GM23338 (cell line): ENCODE results near the gene ENDOU. TPM values are rescaled to one million over a fixed set of nuclear protein-coding genes. Genes with fewer than 3 reads are reported as not detected.

Experiments
- ATAC-seq: fragments of 200-7000 bp; cut with Tn5 transposase; 3 replicates; pipeline ENCODE4 v1.9.1; 2020
- DNase-seq: peaks from one replicate; pipeline ENCODE4 v3.0.0-alpha.2; 2015; ENCODE audit warnings: low spot score
- H2AFZ ChIP-seq: fragments of 200-600 bp; sonication (generic); 2 replicates; pipeline ENCODE4 v1.8.0; 2016; ENCODE audit warnings: antibody characterized with exemption, mild to moderate bottlenecking, moderate library complexity
- H3F3A ChIP-seq: fragments of 200-600 bp; sonication (generic); replicated peaks from 2 replicates; pipeline ENCODE4 v1.8.0; 2017; ENCODE audit warnings: antibody characterized with exemption, mixed run types, low read depth
- H3K27ac ChIP-seq: fragments of 200-600 bp; sonication (generic); 2 replicates; pipeline ENCODE4 v1.6.1; 2016; ENCODE audit warnings: low read depth
- H3K27me3 ChIP-seq: fragments of 200-600 bp; sonication (generic); 2 replicates; pipeline ENCODE4 v1.8.0; 2016; ENCODE audit warnings: mild to moderate bottlenecking, mixed run types, moderate library complexity; ENCODE audit not compliant: insufficient read depth
- H3K36me3 ChIP-seq: fragments of 200-600 bp; sonication (generic); 2 replicates; pipeline ENCODE4 v1.8.0; 2016; ENCODE audit warnings: mild to moderate bottlenecking; ENCODE audit not compliant: insufficient read depth
- H3K4me1 ChIP-seq: fragments of 200-600 bp; sonication (generic); 2 replicates; pipeline ENCODE4 v1.8.0; 2016; ENCODE audit warnings: mild to moderate bottlenecking, moderate library complexity; ENCODE audit not compliant: insufficient read depth
- H3K4me2 ChIP-seq: fragments of 200-600 bp; sonication (generic); 2 replicates; pipeline ENCODE4 v1.7.1; 2017; ENCODE audit warnings: mixed run types
- H3K4me3 ChIP-seq: fragments of 200-600 bp; sonication (generic); 2 replicates; pipeline ENCODE4 v1.6.1; 2016; ENCODE audit warnings: mixed run types
- H3K79me2 ChIP-seq: fragments of 200-600 bp; sonication (generic); replicated peaks from 2 replicates; pipeline ENCODE4 v1.8.0; 2017; ENCODE audit warnings: mild to moderate bottlenecking; ENCODE audit not compliant: insufficient read depth
- H3K9me2 ChIP-seq: fragments of 200-600 bp; sonication (generic); 2 replicates; pipeline ENCODE4 v1.8.0; 2017; ENCODE audit not compliant: insufficient read depth
- H4K20me1 ChIP-seq: fragments of 200-600 bp; sonication (generic); replicated peaks from 2 replicates; pipeline ENCODE4 v1.8.0; 2017; ENCODE audit warnings: mild to moderate bottlenecking; ENCODE audit not compliant: insufficient read depth
- H3K27ac Mint-ChIP-seq: 2 replicates; pipeline ENCODE4 v1.8.0; 2020; ENCODE audit warnings: inconsistent platforms, mild to moderate bottlenecking, moderate library complexity, mixed read lengths
- H3K27me3 Mint-ChIP-seq: 3 replicates; pipeline ENCODE4 v1.8.0; 2022; ENCODE audit warnings: low read depth, mild to moderate bottlenecking, moderate library complexity, mixed read lengths, inconsistent platforms; ENCODE audit not compliant: insufficient read depth, poor library complexity
- H3K36me3 Mint-ChIP-seq: 3 replicates; pipeline ENCODE4 v1.8.0; 2021; ENCODE audit warnings: low read depth, mild to moderate bottlenecking, inconsistent platforms, moderate library complexity, mixed read lengths
- H3K4me1 Mint-ChIP-seq: 3 replicates; pipeline ENCODE4 v1.8.0; 2020; ENCODE audit warnings: mild to moderate bottlenecking, inconsistent platforms, mixed read lengths
- H3K4me3 Mint-ChIP-seq: 3 replicates; pipeline ENCODE4 v1.8.0; 2021; ENCODE audit warnings: moderate library complexity, mild to moderate bottlenecking, inconsistent platforms, mixed read lengths
- H3K9me3 Mint-ChIP-seq: 3 replicates; pipeline ENCODE4 v1.8.0; 2020; ENCODE audit warnings: moderate library complexity, mild to moderate bottlenecking, inconsistent platforms, mixed read lengths
- CREB1 ChIP-seq: fragments of 250-450 bp; sonication (Bioruptor Pico); IDR thresholded peaks from 2 replicates; pipeline ENCODE4 v1.5.0; 2020; ENCODE audit warnings: low read depth, mild to moderate bottlenecking, moderate library complexity
- CTCF ChIP-seq, 2 experiments: fragments of 200-600 bp in 1 of 2; sonication (generic) in 1 of 2; conservative IDR thresholded peaks; 2 replicates each; pipeline versions ENCODE4 v1.5.1 to v1.6.1; 2016 to 2017; ENCODE audit warnings: antibody characterized with exemption in 2 of 2, low read depth in 2 of 2, mild to moderate bottlenecking in 2 of 2, moderate library complexity in 1 of 2
- ETS1 ChIP-seq: IDR thresholded peaks from 2 replicates; pipeline ENCODE4 v1.6.1; 2016; ENCODE audit warnings: antibody characterized with exemption
- EZH2 ChIP-seq: fragments of 200-600 bp; sonication (generic); IDR thresholded peaks from one replicate; pipeline ENCODE4 v1.8.0; 2017; ENCODE audit warnings: antibody characterized with exemption, mild to moderate bottlenecking, low read depth; ENCODE audit not compliant: unreplicated experiment
- EZH2phosphoT487 ChIP-seq: fragments of 200-600 bp; sonication (generic); IDR thresholded peaks from one replicate; pipeline ENCODE4 v1.8.1; 2018; ENCODE audit warnings: antibody characterized with exemption; ENCODE audit not compliant: unreplicated experiment
- JUNB ChIP-seq: IDR thresholded peaks from one replicate; pipeline ENCODE4 v1.6.1; 2016; ENCODE audit warnings: antibody characterized with exemption; ENCODE audit not compliant: unreplicated experiment
- NANOG ChIP-seq: IDR thresholded peaks from 2 replicates; pipeline ENCODE4 v1.6.1; 2016; ENCODE audit warnings: antibody characterized with exemption, borderline replicate concordance
- POLR2AphosphoS5 ChIP-seq: IDR thresholded peaks from 2 replicates; pipeline ENCODE4 v1.6.1; 2016; ENCODE audit warnings: antibody characterized with exemption, low read depth
- REST ChIP-seq: IDR thresholded peaks from one replicate; pipeline ENCODE4 v1.6.1; 2018; ENCODE audit warnings: antibody characterized with exemption; ENCODE audit not compliant: unreplicated experiment
- STAT1 ChIP-seq: IDR thresholded peaks from one replicate; pipeline ENCODE4 v1.6.1; 2016; ENCODE audit warnings: antibody characterized with exemption; ENCODE audit not compliant: unreplicated experiment
- ZNF114 ChIP-seq: fragments of 250-450 bp; sonication (Bioruptor Pico); IDR thresholded peaks from 2 replicates; pipeline ENCODE4 v1.5.0; 2020; ENCODE audit warnings: mild to moderate bottlenecking, moderate library complexity
- ZNF331 ChIP-seq: fragments of 250-450 bp; sonication (Bioruptor Pico); IDR thresholded peaks from 2 replicates; pipeline ENCODE4 v1.5.0; 2020; ENCODE audit warnings: low read depth, mild to moderate bottlenecking, moderate library complexity
- ZNF462 ChIP-seq: fragments of 250-450 bp; sonication (Bioruptor Pico); IDR thresholded peaks from 2 replicates; pipeline ENCODE4 v1.5.0; 2020; ENCODE audit warnings: mild to moderate bottlenecking, moderate library complexity
- polyA plus RNA-seq: library from polyadenylated mRNA; unstranded; fragments of >200 nt; fragmentation: Nextera tagmentation; extraction: Ambion mirVana; gene quantifications from 2 replicates; pipeline ENCODE4 v1.2.1, GENCODE V29; 2016
- total RNA-seq: library from RNA; depleted of rRNA; stranded (reverse); fragments of >200 nt; shearing (Covaris generic); gene quantifications from 2 replicates; pipeline ENCODE4 v1.2.3, GENCODE V29; 2014

The ENDOU gene
- total and polyA plus RNA-seq, 2 experiments from 2014 or later: not detected

- ATAC-seq (no peak), DNase-seq (no peak)
- TF ChIP-seq JUNB: no peak
- no peak for TF ChIP-seq NANOG
- no peak for TF ChIP-seq ETS1
- no peak for TF ChIP-seq ZNF114
- no peak for TF ChIP-seq CTCF (conservative IDR thresholded peaks at IDR 0.05; ENCODE audit: low read depth in 2 of 2)
- TF ChIP-seq ZNF462 (CRISPR knock-in tag): no peak
- no peak for TF ChIP-seq REST
- no peak for TF ChIP-seq CREB1 (CRISPR knock-in tag)
- no peak for TF ChIP-seq EZH2
- no peak for TF ChIP-seq STAT1
- no peak for TF ChIP-seq EZH2phosphoT487
- no peak for TF ChIP-seq ZNF331
- no peak for TF ChIP-seq POLR2AphosphoS5
- Histone ChIP-seq H3F3A (no peaks in the 10 kb centered on the region), H3K9me2 (no peaks in the 10 kb centered on the region), H3K79me2 (no peaks in the 10 kb centered on the region), H4K20me1 (no peaks in the 10 kb centered on the region), H3K4me3 (no peak overlapping the region), H2AFZ (no peak overlapping the region), H3K27me3 (no peaks in the 10 kb centered on the region), H3K4me1 (0 out of 2 replicates have a peak, but pooled peaks cover 4% of the 10 kb centered on the region), H3K27ac (no peak overlapping the region), H3K36me3 (no peaks in the 10 kb centered on the region), H3K4me2 (no peak overlapping the region)
- Mint-ChIP-seq H3K4me1 (peaks cover 37% of the 10 kb centered on the region), H3K27ac (no peak overlapping the region), H3K36me3 (peaks cover 4% of the 10 kb centered on the region; the same call in 1 of the 3 replicates), H3K4me3 (no peak overlapping the region), H3K27me3 (peaks cover 29% of the 10 kb centered on the region), H3K9me3 (no peaks in the 10 kb centered on the region; the same call in 2 of the 3 replicates)
These were observed 21.2 kb upstream of the ENDOU start for GRCh38 chr12:47746523-47746922.
